Activated B cell treated with CpG ODN at 0.5 μM for 24 hours (primary cell): ENCODE results near the gene PSMG4. TPM values are rescaled to one million over a fixed set of nuclear protein-coding genes. Genes with fewer than 3 reads are reported as not detected.

Experiments
- ATAC-seq: fragments of 200-7000 bp; cut with Tn5 transposase; one replicate; pipeline ENCODE4 v1.10.0; 2021; ENCODE audit warnings: low read depth, mild to moderate bottlenecking, moderate library complexity
- CTCF ChIA-PET: fragments of 350-600 bp; sonication (Branson Sonifier 250); formaldehyde crosslinking; loops from one replicate; lab custom pipeline; 2021; ENCODE audit warnings: antibody characterized with exemption; lab: Charles Lee
- POLR2A ChIA-PET: fragments of 350-600 bp; sonication (Branson Sonifier 250); formaldehyde crosslinking; loops from one replicate; lab custom pipeline; 2021; ENCODE audit warnings: antibody characterized with exemption; lab: Charles Lee
- DNase-seq: peaks from one replicate; pipeline ENCODE4 v3.0.0; 2022
- H3K27ac Mint-ChIP-seq: one replicate; pipeline ENCODE4 v1.8.0; 2020; ENCODE audit warnings: mixed read lengths
- H3K27me3 Mint-ChIP-seq: one replicate; pipeline ENCODE4 v1.8.0; 2021; ENCODE audit warnings: mixed read lengths
- H3K36me3 Mint-ChIP-seq: one replicate; pipeline ENCODE4 v1.8.0; 2021; ENCODE audit warnings: low read depth, mixed read lengths
- H3K4me1 Mint-ChIP-seq: one replicate; pipeline ENCODE4 v1.8.0; 2021; ENCODE audit warnings: mixed read lengths
- H3K4me3 Mint-ChIP-seq: one replicate; pipeline ENCODE4 v1.8.0; 2020; ENCODE audit warnings: mild to moderate bottlenecking, mixed read lengths
- H3K9me3 Mint-ChIP-seq: one replicate; pipeline ENCODE4 v1.8.0; 2020; ENCODE audit warnings: mixed read lengths
- CTCF ChIP-seq: fragments of 200-600 bp; IDR thresholded peaks from one replicate; pipeline ENCODE4 v1.8.0; 2022; ENCODE audit warnings: antibody characterized with exemption, mild to moderate bottlenecking
- intact Hi-C: fragments of 100-400 bp; cut with micrococcal nuclease; formaldehyde crosslinking; loops from one replicate; pipeline ENCODE4 v1.15.1; 2024
- total RNA-seq: library from RNA; stranded (reverse); gene quantifications from 2 replicates; pipeline ENCODE4 v1.2.3, GENCODE V29; 2022

The PSMG4 gene
- total RNA-seq, 1 donor from 2014 or later = 29.9 TPM

GRCh38 chr6:3220366-3220765 lies 38.4 kb upstream of the PSMG4 start:
- Mint-ChIP-seq H3K36me3 (no peaks in the 10 kb centered on the region), H3K4me3 (no peak overlapping the region), H3K9me3 (no peaks in the 10 kb centered on the region), H3K27me3 (peaks cover 41% of the 10 kb centered on the region), H3K4me1 (no peaks in the 10 kb centered on the region), H3K27ac (no peak overlapping the region)
- intact Hi-C loops = no loop called here
- TF ChIP-seq CTCF = no peak
- ATAC-seq (no peak), DNase-seq (no peak)
- ChIA-PET CTCF (no interaction called here), POLR2A (no interaction called here)

- no peak overlapping the region for H3K27ac Mint-ChIP-seq
Measured at GRCh38 chr6:3221578-3221977, 37.2 kb upstream of the PSMG4 start.

DNA sequence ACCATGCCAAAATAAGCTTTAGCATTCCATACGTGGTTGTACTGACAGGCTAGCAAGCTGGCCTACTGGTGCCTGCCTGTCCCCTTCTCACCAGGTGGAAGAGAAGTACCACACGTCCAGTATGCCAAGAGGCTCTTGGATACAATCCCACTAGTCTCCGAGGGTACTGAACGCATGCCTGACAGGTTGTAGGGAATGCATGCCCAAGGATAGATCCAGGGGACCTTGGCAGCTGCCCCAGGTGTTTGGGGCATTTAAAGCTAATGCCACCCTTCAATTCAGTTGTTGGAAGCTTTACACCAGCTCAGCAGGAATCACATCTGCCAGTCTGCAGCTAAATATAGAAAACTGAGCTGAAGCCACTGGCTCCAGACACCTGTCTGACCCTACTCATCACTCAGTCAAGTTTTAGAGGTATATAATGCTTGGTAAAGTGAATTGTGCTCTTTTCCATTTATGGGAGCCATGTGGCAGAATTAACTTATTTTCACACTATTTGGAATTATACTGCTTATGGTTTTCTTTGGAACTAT lies 36.2 kb upstream of the PSMG4 start:
- CTCF ChIA-PET = no interaction called here
- Mint-ChIP-seq H3K4me1 (peaks cover 8% of the 10 kb centered on the region), H3K27me3 (peaks cover 41% of the 10 kb centered on the region), H3K27ac (no peak overlapping the region), H3K4me3 (no peak overlapping the region), H3K36me3 (no peaks in the 10 kb centered on the region), H3K9me3 (no peaks in the 10 kb centered on the region)
- POLR2A ChIA-PET = no interaction called here
- DNase-seq = no peak
- intact Hi-C loops = no loop called here
- TF ChIP-seq CTCF = no peak
- no peak for ATAC-seq

More at GRCh38 chr6:3221578-3221977, 37.2 kb upstream of the PSMG4 start:
- no peak overlapping the region for H3K4me3 Mint-ChIP-seq
- DNase-seq (no peak), ATAC-seq (no peak)
- peaks cover 2% of the 10 kb centered on the region for H3K4me1 Mint-ChIP-seq
- peaks cover 41% of the 10 kb centered on the region for H3K27me3 Mint-ChIP-seq
- CTCF ChIA-PET = no interaction called here
- TF ChIP-seq CTCF = no peak
- POLR2A ChIA-PET = no interaction called here
- intact Hi-C loops = no loop called here
- H3K9me3 Mint-ChIP-seq = no peaks in the 10 kb centered on the region
- H3K36me3 Mint-ChIP-seq = no peaks in the 10 kb centered on the region

DNA sequence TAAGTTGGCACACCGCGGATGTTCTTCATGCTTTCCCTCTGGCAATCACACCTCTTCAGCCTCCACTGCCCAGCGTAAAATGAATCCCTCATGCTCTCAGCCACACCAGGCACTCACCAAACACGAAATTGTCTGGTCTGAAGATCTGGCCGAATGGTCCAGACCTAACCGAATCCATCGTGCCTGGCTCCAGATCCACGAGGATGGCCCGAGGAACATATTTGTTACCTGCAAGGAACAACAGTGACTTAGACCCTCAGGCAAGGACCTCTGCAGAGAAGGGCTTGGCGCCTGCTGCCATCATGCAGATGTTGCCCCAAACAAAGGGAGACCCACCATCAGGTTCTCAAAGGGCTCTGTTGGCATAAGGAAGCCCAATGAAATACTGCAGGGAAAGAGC lies 32.7 kb upstream of the PSMG4 start:
- intact Hi-C loops = no loop called here
- no peak for TF ChIP-seq CTCF
- H3K27me3 Mint-ChIP-seq = peaks cover 38% of the 10 kb centered on the region
- ChIA-PET CTCF (no interaction called here), POLR2A (no interaction called here)
- H3K36me3 Mint-ChIP-seq = no peaks in the 10 kb centered on the region
- H3K9me3 Mint-ChIP-seq = no peaks in the 10 kb centered on the region
- DNase-seq = no peak
- no peak overlapping the region for H3K4me3 Mint-ChIP-seq
- peaks cover 38% of the 10 kb centered on the region for H3K4me1 Mint-ChIP-seq
- no peak overlapping the region for H3K27ac Mint-ChIP-seq
- ATAC-seq = no peak

- Mint-ChIP-seq H3K4me3 (peak overlapping the region; percentile 82), H3K36me3 (no peaks in the 10 kb centered on the region), H3K4me1 (peaks cover 44% of the 10 kb centered on the region), H3K9me3 (no peaks in the 10 kb centered on the region), H3K27me3 (peaks cover 42% of the 10 kb centered on the region), H3K27ac (no peak overlapping the region)
- intact Hi-C loops = no loop called here
- ChIA-PET POLR2A (interaction anchor here (0.6 kb wide), 1 partner anchor 36 kb away, joined by 3 read pairs; no protein-coding TSS in a partner anchor), CTCF (no interaction called here)
- DNase-seq = peak; percentile 42
- no peak for TF ChIP-seq CTCF
- peak; percentile 34 for ATAC-seq
Measured at GRCh38 chr6:3226481-3227362, 32.0 kb upstream of the PSMG4 start.
